AG08396 (cell line): Measurements from ENCODE around the gene C6orf163.

Experiments
- DNase-seq: peaks from one replicate; pipeline ENCODE4 v3.0.0; 2012; ENCODE audit warnings: low spot score, mixed read lengths

Gene C6orf163

DNA sequence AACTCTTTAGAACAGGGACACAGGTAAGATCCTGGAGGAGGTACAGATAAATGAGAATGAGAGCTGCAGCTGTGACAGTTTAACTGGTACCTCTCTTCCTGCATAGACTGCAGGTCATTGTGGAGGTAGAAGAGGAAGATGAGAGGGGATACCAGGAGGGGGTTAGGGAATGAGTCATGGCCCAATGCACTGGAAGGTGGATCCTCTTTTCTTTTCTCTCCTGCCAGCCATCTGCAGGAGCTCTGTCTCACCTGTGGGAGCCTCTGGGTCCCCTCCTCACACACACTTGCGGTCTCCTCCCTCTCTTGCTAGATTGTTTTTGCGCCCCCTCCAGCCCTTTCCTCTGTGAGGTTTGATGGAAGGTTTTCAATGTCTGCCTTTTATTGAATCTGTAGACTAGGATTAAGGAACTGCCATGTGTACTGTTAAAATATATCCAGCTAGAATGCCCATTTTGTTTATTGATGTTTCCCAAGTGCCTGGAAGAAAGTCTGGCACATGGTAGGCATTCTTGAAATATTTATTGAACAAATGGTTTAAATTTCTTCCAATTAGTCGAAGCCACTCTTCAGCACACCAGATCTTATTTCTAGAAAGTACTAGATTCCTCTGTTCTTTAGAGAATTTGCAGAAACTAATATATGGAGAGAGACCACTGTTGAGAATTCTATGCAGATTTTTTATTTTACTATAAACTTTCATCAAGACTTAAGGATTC lies 13.0 kb downstream of the C6orf163 start:
- DNase-seq, result peak; percentile 5

DNA sequence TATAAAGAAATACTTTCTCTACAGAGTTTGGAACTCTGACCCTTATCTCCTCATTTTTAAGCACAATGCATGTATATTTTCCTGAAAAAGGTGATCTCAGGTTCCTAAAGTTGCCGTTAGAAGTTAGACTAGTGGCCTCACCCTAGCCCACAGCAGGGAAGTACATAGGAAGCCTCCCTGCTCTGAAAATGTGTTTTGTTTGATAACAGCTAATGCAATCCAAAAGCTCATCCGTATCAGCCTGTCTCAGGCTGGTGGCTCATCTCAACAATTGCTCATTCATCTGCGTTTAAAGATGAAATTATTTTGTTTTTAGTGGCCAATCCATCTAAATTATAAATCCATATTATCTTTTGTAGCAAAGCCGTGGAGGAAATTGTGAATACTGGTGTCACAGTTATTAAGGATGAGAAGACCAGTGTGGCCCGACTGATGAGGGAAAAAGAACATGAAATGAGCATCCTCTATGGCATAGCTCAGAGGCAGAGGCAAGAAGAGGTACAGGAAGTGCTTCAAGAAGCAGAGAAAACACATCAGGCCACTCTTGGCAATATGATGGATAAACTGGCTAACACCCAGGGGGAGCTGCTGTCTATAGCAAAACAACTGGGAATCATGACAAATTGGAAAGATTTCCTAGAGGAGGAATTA lies 20.1 kb downstream of the C6orf163 start:
- no peak for DNase-seq

DNA sequence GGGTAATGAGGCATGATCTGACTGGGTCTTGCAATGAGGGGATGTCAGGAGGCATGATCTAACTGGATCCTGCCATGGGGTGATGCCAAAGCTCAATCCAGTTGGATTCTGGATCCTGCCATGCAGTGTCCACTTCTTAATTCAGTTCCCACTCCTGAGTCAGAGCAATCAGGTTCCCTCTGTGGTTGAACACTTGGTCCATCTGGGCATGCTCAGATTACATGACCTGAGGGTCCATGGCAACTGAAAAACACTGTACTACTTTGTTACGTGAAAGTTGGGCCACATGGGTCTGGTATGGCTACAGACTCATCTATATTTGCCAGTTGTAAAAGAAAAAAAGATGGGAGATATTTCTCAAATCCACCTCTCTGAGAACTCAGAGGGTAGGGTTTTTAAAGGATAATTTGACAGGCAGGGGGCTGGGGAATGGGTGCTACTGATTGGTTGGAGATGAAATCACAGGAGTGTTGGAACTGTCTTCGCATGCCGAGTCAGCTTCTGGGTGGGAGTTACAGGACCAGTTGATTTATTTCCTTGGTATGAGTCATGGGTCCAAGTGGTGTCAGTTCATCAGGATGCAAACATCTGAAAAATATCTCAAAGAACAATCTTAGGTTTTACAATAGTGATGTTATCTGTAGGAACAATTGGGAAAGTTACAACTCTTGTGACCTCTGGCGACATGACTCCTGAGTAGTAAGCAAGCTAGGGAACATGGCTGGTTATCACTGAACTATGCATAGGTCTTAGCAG lies 21.6 kb downstream of the C6orf163 start:
- no peak for DNase-seq

DNA sequence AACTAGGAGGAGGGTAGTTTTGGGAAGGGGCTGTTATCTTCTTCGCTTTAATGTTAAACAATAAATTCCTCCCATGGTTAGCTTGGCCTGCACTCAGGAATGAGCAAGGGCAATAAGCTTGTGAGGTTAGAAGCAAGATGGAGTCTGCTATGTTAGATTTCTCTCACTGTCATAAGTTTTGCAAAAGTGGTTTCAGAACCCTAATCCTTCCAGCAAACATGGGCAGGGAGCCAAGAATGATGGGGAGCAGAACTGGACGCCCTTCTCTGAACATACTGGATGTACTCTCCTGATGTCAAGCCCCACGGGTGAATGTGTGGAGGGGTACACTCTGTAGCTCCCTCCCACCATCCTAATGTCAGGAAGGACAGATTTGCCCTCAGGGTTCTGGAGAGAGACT lies 22.3 kb downstream of the C6orf163 start:
- no peak for DNase-seq

DNA sequence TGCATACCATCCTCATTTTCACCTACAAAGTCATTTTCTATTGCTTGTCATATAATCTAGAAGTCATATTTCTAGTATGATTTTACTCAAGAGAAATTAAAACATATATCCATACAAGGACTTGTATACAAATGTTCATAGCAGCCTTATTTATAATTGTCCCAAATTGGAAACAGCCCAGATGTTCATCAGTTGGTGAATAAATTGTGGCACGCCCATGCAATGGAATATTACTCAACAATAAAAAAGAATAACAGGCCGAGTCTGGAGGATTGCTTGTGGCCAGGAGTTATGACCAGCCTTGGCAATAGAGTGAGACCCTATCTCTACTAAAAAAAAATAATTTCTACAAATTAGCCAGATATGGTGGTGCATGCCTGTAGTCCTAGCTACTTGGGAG lies 28.8 kb downstream of the C6orf163 start:
- no peak for DNase-seq

DNA sequence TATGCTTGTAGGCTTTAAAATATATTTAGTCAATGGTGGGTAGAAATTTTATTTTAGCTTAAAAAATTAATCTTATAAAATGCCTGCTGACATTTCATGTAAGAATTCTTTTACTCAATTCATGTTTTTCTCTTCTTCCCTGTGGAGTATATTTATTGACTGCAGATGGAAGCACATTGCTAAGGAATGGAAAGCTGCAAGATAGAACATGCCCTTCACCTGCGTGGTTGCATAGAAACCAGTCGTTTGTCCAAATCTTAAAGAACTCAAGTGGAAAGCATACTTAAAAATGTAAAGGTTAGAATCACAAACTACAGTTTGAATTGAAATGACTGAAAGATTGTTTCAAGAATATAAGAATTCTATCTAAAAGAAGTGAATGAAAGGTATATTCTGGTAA lies 30.7 kb downstream of the C6orf163 start:
- DNase-seq, result no peak

DNA sequence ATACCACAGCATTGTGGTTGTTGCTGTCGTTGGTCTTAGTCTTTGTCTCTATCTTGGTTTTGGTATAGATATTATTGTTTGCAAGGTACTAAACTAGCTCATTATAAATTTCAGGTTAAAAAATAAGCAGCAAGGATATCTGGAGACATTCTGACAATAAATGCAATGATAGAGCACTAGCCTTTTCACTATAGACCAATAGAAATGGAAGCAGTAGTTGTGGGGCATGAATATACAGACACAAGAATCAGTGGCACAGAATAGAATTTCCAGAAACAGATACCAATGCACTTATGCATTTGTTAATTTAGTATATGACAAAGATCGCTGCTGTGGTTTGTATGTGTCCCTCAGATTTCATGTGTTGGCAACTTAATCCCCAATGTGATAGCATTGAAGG lies 32.0 kb downstream of the C6orf163 start:
- no peak for DNase-seq

DNA sequence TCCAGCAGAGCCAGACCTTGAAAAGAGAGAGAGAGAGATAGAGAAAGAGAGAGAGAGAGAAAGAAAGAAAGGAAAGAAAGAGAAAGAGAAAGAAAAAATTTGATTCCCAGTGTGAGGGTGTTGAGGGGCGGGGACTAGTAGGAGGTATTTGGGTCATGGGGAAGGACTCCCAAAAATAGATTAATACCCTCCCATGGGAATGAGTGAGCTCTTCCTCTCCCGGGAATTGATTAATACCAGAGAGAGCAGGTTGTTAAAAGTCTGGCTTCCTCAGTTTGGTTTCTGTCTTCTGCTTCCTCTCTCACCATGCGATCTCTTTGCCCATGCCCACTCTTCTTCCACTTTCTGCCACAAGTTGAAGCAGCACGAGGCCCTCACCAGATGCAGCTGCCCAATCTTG lies 34.3 kb downstream of the C6orf163 start:
- DNase-seq, result no peak

DNA sequence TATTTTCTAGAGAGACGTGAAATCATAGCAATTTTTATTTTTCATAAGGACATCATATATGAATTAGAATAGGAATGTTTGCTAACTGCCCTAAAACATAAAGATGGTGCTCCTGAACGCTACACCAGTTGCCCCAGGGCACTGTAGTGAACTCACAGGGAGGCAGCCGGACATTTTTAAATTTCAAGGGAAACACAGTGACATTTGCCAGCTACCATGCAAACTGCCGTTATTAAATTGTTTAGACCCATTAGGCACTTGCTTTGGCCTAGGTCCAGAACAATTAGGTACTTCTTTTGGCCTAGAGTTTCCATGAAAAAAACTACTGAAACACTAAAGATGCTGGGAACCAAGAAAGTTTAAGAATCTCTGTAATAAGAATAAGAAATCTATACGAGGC lies 38.2 kb downstream of the C6orf163 start:
- DNase-seq, result no peak

DNA sequence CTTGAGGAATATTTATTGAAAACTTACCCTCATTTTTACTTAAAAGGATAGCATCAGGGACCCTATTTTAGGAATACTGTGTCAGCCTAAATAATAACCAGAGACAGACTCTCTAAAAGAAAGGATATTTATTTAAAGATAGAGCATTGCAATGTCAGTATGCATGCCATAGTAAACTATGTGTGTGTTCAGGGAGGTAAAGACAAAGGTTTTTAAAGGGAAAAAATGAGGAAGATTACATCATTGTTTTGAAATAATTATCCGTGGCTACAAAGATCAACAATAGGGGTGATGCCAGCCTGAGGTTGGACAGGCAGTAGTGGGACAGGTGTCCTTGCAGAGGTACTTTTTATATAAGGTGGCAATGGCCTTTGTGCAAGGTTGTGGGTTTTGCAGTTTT lies 39.4 kb downstream of the C6orf163 start:
- no peak for DNase-seq

DNA sequence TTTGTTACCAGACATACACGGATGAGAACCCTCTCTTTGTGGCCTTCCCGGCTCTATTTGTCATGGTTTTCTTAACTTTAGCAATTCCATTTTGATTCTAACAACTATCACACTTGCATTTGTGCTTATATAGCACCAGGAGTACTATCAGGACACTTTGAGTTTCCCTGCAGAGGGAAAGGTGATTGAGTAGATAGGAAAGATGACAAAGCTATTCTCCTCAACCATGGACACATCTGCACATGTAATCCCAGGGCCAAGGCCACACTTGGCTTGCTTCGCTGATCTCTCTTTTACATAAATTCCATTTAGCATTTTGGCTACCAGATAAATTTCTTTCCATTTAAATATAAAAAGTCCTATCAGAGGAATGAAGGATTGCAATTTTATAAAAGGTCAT lies 39.8 kb downstream of the C6orf163 start:
- DNase-seq, result no peak

DNA sequence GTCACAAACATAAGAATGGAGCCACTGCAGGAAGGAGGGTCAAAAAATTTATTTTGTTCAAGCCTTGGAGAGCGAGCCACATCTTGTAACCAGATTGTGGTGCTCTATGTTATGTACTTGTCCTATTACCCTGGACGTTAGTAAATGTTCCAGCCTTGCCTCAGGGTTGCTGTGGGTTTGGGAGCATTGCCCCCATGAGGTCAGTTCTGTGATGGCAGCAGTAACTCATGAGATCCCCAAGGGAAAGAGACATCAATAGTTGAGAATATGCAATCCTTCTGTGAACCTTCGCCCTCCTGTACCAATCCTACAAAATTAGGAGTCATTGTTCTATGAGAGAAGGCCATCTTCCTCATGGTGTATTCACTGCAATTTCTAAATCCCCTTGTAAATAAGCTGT lies 46.7 kb downstream of the C6orf163 start:
- DNase-seq, result peak; percentile 50

DNA sequence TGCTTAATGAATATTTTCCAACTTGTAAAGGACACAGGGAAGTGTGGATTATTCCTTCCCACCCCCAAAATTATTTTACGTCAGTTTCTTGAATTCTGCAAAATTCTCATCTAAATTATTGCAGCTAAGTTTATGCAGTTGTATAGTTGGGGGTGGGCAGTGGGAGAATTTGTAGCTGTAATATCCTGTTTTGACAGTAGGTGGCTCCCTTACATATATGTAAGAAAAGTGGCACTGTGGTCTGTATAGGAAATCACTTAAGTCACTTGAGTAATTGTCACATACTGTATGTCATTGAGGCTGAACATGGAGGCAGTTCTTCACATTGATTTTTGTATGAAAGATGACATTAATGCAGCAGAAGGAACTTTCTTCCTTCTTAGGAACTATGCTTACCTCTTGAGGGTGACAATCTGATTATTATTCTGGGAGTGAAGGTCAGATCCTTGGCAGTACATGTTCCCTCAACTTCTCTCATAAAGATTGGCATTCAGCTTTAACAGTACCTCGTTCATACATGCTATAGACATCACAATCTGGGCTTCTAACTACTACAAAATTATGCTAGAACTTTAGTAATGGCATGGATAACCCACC lies 48.5 kb downstream of the C6orf163 start:
- peak; percentile 34 for DNase-seq

DNA sequence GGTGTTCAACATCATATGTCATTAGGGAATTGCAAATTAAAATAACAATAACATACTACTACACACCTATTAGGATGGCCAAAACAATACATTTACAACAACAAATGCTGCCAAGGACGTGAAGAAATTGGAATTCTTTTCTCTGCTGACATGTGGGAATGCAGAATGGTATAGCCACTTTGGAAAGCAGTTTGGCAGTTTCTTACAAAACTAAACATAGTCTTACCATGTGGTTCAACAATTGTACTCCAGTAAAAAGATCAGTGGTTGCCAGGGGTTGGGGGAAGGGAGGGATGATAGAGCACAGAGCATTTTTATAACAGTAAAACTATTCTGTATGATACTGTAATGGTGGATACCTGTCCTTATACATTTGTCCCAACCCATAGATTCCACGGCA lies 50.8 kb downstream of the C6orf163 start:
- no peak for DNase-seq

DNA sequence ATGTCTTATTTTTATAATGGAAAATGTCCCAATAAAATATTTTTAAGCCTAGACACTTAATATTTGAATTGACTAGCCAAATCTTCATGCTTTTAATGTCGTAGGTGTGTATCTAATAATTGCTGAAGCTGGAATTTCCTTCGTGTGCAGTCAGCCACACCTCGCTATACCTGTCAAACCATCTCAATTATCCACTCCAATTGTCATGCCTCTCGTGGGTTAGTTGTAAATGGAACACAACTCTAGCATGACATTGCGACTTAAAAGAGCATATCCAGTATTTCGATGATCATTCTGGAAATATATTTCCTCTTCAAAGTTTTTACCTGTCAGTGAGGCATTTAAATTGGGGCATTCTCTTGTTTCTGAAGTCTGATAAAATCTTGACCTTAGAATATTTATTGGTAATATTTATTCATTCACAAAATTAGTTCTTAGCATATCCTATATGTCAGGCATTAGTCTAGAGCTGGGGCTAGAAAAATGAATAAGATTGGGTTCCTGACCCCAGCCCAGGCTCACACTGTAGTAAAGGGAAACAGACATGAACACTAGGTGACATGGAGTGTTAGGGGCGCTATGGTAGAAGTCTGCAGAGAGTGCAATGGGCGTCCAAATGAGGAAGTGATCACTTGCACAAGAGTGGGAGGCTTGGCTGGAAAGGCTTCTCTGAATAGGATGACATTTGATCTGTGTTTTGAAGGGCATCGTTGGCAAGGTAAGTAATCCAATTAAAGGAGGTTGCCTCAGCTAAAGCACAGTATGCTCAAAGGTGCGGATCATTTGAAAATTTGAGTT lies 52.2 kb downstream of the C6orf163 start:
- DNase-seq, result no peak

DNA sequence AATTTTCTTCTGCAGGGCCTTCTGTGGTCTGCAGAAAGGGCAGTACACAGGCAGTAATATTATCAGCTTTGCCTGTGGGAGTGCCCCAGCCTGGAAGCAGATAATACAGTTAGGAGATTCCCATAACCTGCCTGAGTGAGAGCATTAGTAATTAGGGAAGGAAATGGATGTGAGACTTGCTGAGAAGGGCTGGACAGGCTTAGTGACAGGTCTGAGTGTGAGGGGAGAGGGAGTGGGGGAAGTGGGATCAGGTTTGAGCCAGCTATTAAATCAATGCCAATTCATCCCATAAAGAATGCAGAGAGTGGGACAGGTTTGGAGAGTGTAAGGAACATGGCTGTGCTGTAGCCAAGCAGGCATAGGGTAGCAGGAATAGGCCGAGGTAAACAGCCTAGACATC lies 53.0 kb downstream of the C6orf163 start:
- DNase-seq, result no peak

DNA sequence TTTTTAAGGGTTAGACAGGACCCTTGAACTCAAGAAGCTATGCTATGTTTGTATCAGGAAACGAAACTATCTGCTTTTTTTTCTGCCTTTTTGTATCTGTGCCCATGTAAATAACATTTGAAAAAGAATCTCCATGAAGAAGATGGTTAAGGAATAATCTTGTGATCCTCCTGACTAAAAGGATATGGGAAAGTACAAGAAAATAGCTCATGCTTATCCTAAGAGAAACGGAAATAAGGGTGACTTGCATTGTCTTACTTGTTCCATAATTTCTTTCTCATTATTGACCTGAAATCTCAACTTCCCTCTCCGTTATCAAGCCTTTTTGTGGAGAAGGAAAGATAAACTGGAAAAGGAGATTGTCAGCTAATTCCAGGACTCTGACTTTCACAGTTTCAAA lies 57.2 kb downstream of the C6orf163 start:
- DNase-seq, result no peak

DNA sequence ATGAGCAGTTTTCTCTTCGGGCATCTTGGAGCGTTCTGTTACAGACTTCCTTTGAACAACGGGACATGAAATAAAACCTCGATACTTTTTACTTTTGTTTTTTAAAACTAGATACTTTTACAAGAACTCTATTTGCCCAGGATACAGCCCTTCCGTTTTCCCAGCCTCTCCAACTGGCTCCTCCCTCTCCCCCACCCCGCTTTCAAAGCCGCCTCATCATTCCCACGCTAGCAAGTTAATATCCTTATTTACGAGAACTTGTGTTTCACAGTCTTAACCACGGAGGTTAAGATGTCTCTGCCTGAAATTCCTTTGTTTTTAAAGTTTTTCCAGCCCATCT lies 62.9 kb downstream of the C6orf163 start:
- no peak for DNase-seq

DNA sequence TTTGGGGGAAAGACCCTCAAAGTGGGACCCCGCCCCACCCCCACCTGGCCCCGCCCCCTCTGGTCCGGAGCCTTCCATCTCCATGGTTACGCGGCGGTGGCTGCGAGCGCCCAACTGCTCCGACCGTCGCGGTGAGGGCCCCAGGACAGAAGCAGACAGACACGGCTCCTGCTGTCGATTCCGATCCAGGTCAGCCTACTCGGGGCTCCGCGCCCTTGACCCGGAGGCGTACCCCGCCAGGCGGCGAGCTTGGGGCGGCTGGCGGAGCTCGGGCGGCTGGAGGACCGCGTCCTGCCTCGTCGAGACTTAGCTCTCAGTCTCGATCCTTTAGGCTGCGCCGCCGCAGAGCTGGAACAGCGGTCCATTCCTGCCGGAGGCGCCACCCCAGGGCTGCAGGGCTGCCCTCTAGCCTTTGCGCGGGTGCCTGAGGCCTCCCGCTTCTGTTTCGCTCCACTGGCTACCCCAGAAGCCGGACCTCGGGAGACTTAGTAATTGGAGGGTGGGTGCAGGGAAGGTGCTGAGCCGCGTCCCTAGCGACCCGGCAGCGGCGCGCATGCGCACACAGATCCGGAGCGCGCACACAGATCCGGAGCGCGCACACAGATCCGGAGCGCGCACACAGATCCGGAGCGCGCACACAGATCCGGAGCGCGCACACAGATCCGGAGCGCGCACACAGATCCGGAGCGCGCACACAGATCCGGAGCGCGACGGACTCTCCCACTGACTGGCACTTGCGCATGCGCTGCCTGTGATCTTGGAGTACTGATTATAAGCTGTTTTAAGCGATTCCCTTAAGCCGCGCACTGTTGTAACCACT lies 63.5 kb downstream of the C6orf163 start, which contains the start of gene CFAP206:
TSS of gene CFAP206 (plus strand) at position 72 of the 820 bp plus-strand sequence. CDS start 1,868 bp downstream, outside the sequence.
- DNase-seq, result peak; percentile 96

DNA sequence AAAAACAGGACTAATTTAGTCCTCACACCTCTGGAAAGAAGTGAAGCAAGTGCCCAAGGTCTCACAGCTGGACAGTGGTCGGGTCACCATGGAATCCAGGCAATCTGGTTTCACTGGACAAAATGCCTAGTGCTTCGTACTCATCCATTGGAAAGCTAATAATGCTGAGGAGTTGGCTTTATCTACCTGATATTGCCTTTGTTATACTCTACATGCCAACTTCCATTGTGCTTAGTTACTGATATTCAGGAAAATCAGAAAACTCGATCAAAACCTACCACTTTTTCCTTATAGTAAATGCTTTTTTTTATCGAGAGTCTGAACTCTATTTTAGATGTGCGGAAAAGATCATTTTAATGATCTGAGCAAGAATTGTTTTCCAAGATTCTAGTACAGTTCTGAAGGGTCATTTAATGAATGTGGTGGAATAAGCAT lies 64.1 kb downstream of the C6orf163 start:
- no peak for DNase-seq
